Aorta (tissue), 5 donors: ENCODE measurements around the gene TTC32. TPM values are rescaled to one million over a fixed set of nuclear protein-coding genes. Genes with fewer than 3 reads are reported as not detected.
"Not testable (repeated sequence)": the region's sequence is repeated elsewhere in the genome, so short reads cannot be mapped to it uniquely, and the experiment has no call there.

ENCODE experiments used
- ATAC-seq: fragments of 200-7000 bp; cut with Tn5 transposase; one replicate; pipeline ENCODE4 v1.9.1; 2022; ENCODE audit warnings: moderate library complexity; ENCODE audit not compliant: low FRiP score
- DNase-seq, 2 donors: peaks; one replicate each; pipeline ENCODE4 v3.0.0-alpha.2; 2020
- H3K27ac ChIP-seq, 2 donors: one replicate each; pipeline ENCODE4 v1.5.1; 2013; ENCODE audit warnings: low read length in 2 of 2, mild to moderate bottlenecking in 2 of 2, moderate library complexity in 2 of 2, control low read depth in 1 of 2, inconsistent platforms in 1 of 2, low read depth in 1 of 2
- H3K27me3 ChIP-seq, 2 donors: one replicate each; pipeline ENCODE4 v1.6.1; 2013; ENCODE audit warnings: control low read depth in 1 of 2, low read length in 1 of 2, mild to moderate bottlenecking in 1 of 2, moderate library complexity in 1 of 2; ENCODE audit not compliant: insufficient read depth in 2 of 2, control insufficient read depth in 1 of 2
- H3K36me3 ChIP-seq, 2 donors: one replicate each; pipeline ENCODE4 v1.6.1; 2013; ENCODE audit warnings: control low read depth in 1 of 2, low read length in 1 of 2, mild to moderate bottlenecking in 1 of 2; ENCODE audit not compliant: insufficient read depth in 2 of 2, control insufficient read depth in 1 of 2
- H3K4me1 ChIP-seq, 2 donors: one replicate each; pipeline ENCODE4 v1.6.1; 2013; ENCODE audit warnings: low read length in 2 of 2, control low read depth in 1 of 2, mild to moderate bottlenecking in 1 of 2, moderate library complexity in 1 of 2; ENCODE audit not compliant: insufficient read depth in 2 of 2, control insufficient read depth in 1 of 2
- H3K4me3 ChIP-seq, 2 donors: one replicate each; pipeline ENCODE4 v1.5.1; 2013; ENCODE audit warnings: low read length in 2 of 2, control low read depth in 1 of 2, mild to moderate bottlenecking in 1 of 2
- H3K9me3 ChIP-seq: one replicate; pipeline ENCODE4 v1.6.1; 2013; ENCODE audit warnings: mild to moderate bottlenecking, low read length; ENCODE audit not compliant: control insufficient read depth
- WGBS, 2 donors: extraction: QIAGEN DNeasy Blood & Tissue Kit; methylation state at CpG; one replicate each; pipeline ENCODE4 v1.1.7; 2013; 5-methylcytosine and 5-hydroxymethylcytosine counted together
- intact Hi-C, 2 donors: fragments of 100-400 bp; cut with DNase I; formaldehyde crosslinking; loops; one replicate each; pipeline versions ENCODE4 v1.14.2 to v1.15.0; 2022
- polyA plus RNA-seq, 2 donors: library from polyadenylated mRNA; stranded (reverse); fragments of 200-250 nt; gene quantifications; one replicate each; pipeline ENCODE4 v1.2.3, GENCODE V29; 2013
- total RNA-seq, 2 donors: library from RNA; stranded (reverse); fragmentation: NEBNext Ultra II Directional; extraction: Animal tissue kit (Norgen Biotek cat#: 25700); gene quantifications; one replicate each; pipeline ENCODE4 v1.2.1, GENCODE V29; 2021
- donor health status: healthy with polysubstance abuse.
- donor health status: Bipolar disorder and iron deficiency.
- donor health status: DM: no; HTN: no; CAD: no.
- donor health status: DM: no; HTN: no; CAD: no.
- donor health status: DM: yes; HTN: yes; CAD: no.

Gene TTC32
- total and polyA plus RNA-seq, 4 donors = 2.8 to 33.9 (median 14.6) TPM

DNA sequence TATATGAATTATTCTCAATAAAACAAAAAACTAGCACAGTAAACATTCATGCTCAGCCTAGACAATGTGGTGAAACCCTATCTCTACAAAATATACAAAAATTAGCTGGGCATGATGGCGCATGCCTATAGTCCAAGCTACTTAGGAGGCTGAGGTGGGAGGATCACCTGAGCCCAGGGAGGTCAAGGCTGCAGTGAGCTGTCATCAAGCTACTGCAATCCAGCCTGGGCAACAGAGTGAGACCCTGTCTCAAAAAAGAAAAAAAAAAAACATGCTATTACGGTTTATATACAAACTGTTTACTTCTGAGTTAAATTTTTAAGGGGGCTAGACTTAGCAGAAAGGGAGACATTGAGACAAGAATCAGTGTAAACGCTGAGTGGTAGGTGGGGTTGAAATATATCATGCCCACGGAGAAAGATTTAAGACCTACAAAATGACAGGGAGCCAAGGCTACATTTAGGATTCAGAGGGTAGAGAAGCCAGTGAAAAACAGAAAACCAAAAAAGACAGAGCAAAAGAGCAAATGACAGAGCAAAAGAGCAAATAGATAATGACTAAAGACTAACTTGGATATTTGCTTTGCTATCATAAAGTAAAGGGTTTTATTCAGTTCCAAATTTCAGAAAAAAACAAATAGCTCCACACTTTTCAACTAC is 7.5 kb downstream of the TTC32 start:
- H3K36me3 ChIP-seq = no peaks in the 10 kb centered on the region
- no peak overlapping the region for H3K27ac ChIP-seq
- 76 to 84% methylated on average over 4 of the region's 4 CpGs for WGBS, 2 donors
- peaks cover 3 to 10% of the 10 kb centered on the region in 2 donors for H3K4me1 ChIP-seq
- DNase-seq (no peak), ATAC-seq (no peak)
- intact Hi-C loops = no loop called here
- H3K9me3 ChIP-seq = no peaks in the 10 kb centered on the region
- no peak overlapping the region for H3K4me3 ChIP-seq
- H3K27me3 ChIP-seq = no peaks in the 10 kb centered on the region

DNA sequence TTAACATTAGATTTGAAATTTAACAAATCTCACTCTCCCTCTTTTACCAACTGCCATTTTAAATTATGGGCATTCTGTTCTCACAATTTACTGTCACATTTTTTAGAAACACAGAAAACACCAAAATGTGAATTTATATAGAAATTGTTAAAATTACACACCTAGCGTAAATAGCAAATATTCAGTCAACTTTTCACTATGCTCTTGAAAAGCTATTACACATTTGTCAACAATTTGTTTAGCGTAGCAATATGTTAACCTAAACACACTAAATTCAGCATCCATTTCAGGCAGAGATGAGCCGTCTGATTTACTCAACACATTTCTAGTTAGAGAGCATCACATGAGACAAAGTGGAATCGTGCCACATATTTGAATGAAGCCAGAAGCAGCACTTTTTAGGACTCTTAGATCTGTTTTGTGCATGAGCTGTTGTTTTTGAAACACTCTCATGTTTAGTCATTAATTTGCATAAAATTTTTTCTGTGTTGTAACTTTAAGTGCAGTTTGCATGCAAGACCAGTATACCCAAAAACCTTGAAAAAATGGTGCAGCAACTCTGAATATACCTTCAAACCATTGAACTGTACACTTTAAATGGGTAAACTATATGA is 8.2 kb downstream of the TTC32 start:
- no peak for DNase-seq
- Histone ChIP-seq H3K9me3 (no peaks in the 10 kb centered on the region), H3K4me1 (peaks cover 3 to 10% of the 10 kb centered on the region in 2 donors), H3K36me3 (no peaks in the 10 kb centered on the region), H3K27me3 (no peaks in the 10 kb centered on the region), H3K4me3 (no peak overlapping the region), H3K27ac (no peak overlapping the region)
- no peak for ATAC-seq
- intact Hi-C loops = no loop called here
- WGBS, 2 donors = 90 to 94% methylated on average over 4 of the region's 4 CpGs

DNA sequence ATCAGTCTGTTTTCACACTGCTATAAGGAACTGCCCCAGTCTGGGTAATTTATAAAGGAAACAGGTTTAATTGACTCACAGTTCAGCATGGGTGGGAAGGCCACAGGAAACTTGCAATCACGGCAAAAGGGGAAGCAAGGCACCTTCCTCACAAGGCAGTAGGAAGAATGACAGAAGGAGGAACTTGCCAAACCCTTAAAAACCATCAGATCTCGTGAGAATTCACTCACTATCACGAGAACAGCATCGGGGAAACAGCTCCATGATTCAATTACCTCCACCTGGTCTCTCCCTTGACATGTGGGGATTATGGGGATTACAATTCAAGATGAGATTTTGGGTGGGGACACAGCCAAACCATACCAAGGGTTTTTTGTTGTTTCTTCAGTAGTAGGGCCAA is 9.8 kb downstream of the TTC32 start:
- H3K9me3 ChIP-seq, DNase-seq, H3K4me3 ChIP-seq, H3K4me1 ChIP-seq, intact Hi-C loops, H3K27me3 ChIP-seq, H3K27ac ChIP-seq, ATAC-seq, H3K36me3 ChIP-seq: not testable (repeated sequence)
- 72 to 75% methylated on average over 4 of the region's 4 CpGs for WGBS, 2 donors

DNA sequence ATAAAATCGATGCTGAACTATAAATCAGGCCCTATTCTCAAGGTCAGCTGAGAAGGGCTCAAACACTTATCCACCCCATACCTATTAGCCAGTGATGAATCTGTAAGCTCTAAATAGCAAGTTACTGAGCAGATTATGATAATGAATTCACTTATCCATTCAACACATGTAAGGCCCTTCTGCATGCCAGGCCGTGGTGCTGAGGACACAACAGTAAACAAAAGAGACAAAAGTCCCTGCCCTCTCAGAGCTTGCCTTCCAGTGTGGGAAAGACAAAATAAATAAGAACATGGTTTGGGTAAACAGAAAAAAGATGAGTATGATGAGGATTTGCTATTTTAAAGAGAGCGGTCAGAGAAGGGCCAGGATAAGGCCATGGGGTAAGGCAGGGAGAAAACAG is 11.7 kb downstream of the TTC32 start:
- intact Hi-C loops = no loop called here
- no peak for DNase-seq
- WGBS, 2 donors = 81 to 89% methylated on average over 3 of the region's 3 CpGs
- H3K4me3 ChIP-seq = no peak overlapping the region
- H3K9me3 ChIP-seq = no peaks in the 10 kb centered on the region
- no peak overlapping the region for H3K27ac ChIP-seq
- H3K27me3 ChIP-seq = no peaks in the 10 kb centered on the region
- ATAC-seq = no peak
- H3K4me1 ChIP-seq = no peaks in the 10 kb centered on the region
- H3K36me3 ChIP-seq = no peaks in the 10 kb centered on the region

DNA sequence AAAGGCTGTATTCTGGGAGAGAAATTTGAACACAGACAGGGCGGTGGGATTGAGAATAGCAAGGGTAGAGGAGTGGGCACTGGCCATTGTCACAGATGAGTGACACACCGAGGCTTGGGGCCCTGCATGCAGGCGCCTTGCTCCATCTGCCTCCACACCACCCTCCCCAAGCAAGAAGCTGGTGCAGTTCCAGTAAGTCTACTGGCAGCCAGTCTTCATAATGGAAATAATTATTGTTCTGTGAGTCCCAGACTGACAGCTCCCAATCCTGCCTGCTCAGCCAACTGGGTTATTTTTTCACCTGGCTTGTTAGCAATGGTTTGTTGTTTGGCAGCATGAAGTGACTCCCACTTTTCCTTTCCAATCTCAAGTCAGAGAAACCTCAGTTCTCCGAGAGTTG is 13.0 kb downstream of the TTC32 start:
- H3K36me3 ChIP-seq = no peaks in the 10 kb centered on the region
- H3K4me1 ChIP-seq = no peaks in the 10 kb centered on the region
- DNase-seq (no peak), ATAC-seq (no peak)
- no peak overlapping the region for H3K4me3 ChIP-seq
- WGBS, 2 donors = 82 to 83% methylated on average over 4 of the region's 4 CpGs
- intact Hi-C loops = no loop called here
- H3K27ac ChIP-seq = no peak overlapping the region
- H3K9me3 ChIP-seq = no peaks in the 10 kb centered on the region
- no peaks in the 10 kb centered on the region for H3K27me3 ChIP-seq

DNA sequence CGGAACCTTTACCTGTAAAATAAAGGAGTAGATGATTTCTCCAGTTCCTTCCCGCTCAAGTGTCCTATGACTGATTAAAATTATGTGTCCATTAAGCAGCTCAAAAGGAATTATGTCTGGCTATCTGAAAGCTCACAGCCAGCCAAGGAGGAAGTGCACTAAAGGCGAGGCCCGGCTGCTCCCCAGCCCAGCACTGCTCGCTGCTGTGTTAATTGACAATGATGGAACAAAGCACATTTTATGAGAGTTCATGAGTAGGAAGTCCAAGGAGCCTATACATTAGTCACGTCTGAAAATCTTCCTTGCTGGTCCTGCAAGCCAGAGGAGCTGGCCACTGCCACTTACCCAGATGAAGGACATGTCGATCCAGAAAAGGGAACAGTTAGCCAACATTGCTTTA is 14.3 kb downstream of the TTC32 start:
- Histone ChIP-seq H3K36me3 (no peaks in the 10 kb centered on the region), H3K4me1 (no peaks in the 10 kb centered on the region), H3K27me3 (no peaks in the 10 kb centered on the region), H3K4me3 (no peak overlapping the region), H3K27ac (no peak overlapping the region), H3K9me3 (no peaks in the 10 kb centered on the region)
- DNase-seq (no peak), ATAC-seq (no peak)
- 86 to 90% methylated on average over 7 of the region's 7 CpGs for WGBS, 2 donors
- intact Hi-C loops = no loop called here

DNA sequence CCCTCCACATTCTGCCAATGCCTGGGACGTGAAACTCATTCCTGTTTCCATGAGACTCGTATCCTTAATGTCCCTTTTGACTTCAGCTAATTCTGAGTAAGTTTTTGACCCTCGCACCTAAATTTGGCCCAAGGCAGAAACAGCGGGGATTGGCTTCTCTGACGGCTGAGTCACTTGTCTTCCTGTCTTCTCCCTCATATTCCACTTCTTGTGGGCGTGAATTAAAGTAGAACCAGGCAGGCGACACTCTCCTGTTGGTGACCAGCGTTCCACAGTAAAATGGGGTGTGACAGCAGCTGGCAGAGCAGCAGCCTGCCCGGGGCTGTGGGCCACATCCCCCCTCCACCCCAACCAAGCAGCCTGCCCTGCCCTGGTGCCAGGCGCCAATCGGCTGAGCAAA is 15.5 kb downstream of the TTC32 start:
- intact Hi-C loops = no loop called here
- H3K27ac ChIP-seq = no peak overlapping the region
- no peaks in the 10 kb centered on the region for H3K36me3 ChIP-seq
- DNase-seq = no peak
- ATAC-seq = no peak
- WGBS, 2 donors = 44 to 60% methylated on average over 11 of the region's 11 CpGs
- no peak overlapping the region for H3K4me3 ChIP-seq
- H3K27me3 ChIP-seq = no peaks in the 10 kb centered on the region
- no peaks in the 10 kb centered on the region for H3K4me1 ChIP-seq
- H3K9me3 ChIP-seq = no peaks in the 10 kb centered on the region

DNA sequence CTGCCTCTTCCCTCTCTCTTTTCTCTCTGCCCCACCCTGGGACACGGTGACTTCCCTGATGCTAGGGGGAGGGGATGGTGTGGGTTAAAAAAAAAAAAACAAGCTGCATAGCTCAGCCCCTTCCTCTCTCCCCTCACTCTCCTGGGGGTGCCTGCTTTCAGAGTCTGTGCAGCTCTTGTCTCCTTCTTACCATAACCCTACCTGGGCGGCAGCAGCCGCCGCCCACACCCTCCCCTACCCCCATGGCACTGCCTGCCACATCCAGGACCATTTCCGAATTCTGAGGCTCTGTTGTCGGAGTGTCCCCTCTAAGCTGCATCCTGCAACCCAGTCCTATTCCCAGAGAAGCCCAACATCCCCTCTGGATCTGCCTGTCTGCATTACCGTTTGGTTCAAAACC is 16.0 kb downstream of the TTC32 start:
- DNase-seq (no peak), ATAC-seq (no peak)
- Histone ChIP-seq H3K36me3 (no peaks in the 10 kb centered on the region), H3K9me3 (no peaks in the 10 kb centered on the region), H3K4me1 (no peaks in the 10 kb centered on the region), H3K4me3 (no peak overlapping the region), H3K27ac (no peak overlapping the region), H3K27me3 (no peaks in the 10 kb centered on the region)
- WGBS, 2 donors = 58 to 71% methylated on average over 7 of the region's 7 CpGs
- intact Hi-C loops = no loop called here

DNA sequence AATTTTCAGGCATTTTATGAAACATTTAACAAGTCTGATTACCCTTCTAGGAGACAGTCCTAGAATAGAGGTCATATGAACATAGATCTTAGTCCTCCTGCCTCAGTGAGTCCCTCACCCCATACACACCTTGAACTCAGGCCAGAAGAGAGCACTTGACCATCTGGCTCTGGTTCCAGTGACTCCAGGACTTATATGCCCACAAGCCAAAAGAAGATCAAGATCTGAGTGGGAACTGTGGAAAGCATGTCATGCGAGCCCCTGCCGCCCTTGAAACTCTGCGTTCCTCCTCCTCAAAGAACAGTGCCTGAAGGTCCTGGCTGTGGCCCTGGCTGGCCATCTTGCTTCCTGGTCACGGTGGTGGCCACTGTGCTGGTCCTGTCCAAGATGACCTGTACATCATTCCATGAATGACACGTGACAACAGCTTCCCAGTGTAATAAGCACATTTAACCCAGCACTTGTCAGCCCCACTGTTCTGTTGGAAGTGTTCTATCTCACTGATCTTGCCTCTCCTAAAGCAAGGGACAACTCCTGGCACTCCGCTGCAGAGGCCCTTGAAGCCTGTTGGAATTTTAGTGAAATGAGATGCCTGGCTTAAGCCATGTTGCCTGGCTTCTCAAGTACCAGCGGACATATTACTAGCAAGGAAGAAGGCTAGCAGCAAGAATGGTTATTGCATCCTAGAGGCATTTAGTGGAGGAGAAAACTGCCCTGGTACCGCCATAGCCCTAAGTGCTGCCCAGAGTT is 17.6 kb downstream of the TTC32 start:
- 95 to 99% methylated on average over 8 of the region's 8 CpGs for WGBS, 2 donors
- no peaks in the 10 kb centered on the region for H3K27me3 ChIP-seq
- no peaks in the 10 kb centered on the region for H3K9me3 ChIP-seq
- no peak for ATAC-seq
- intact Hi-C loops = no loop called here
- H3K4me3 ChIP-seq = no peak overlapping the region
- no peaks in the 10 kb centered on the region for H3K4me1 ChIP-seq
- H3K27ac ChIP-seq = no peak overlapping the region
- DNase-seq = no peak
- H3K36me3 ChIP-seq = no peaks in the 10 kb centered on the region
